ENCODE measurements around the gene DCTD.
A peak's percentile ranks its signal among the peaks of the same experiment; 100 is the strongest.

Gene DCTD

GRCh38 chr4:182917182-182918043, at the start of gene DCTD:
TSS of gene DCTD (minus strand) at chr4:182917386. CDS start at chr4:182915568, 1,818 bp downstream.
- TF ChIP-seq, protein P1, sequence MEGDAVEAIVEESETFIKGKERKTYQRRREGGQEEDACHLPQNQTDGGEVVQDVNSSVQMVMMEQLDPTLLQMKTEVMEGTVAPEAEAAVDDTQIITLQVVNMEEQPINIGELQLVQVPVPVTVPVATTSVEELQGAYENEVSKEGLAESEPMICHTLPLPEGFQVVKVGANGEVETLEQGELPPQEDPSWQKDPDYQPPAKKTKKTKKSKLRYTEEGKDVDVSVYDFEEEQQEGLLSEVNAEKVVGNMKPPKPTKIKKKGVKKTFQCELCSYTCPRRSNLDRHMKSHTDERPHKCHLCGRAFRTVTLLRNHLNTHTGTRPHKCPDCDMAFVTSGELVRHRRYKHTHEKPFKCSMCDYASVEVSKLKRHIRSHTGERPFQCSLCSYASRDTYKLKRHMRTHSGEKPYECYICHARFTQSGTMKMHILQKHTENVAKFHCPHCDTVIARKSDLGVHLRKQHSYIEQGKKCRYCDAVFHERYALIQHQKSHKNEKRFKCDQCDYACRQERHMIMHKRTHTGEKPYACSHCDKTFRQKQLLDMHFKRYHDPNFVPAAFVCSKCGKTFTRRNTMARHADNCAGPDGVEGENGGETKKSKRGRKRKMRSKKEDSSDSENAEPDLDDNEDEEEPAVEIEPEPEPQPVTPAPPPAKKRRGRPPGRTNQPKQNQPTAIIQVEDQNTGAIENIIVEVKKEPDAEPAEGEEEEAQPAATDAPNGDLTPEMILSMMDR (IDR thresholded peaks at IDR 0.05; ENCODE audit: insufficient read depth, low read length, missing control alignments) = peak; percentile 48
- no peak for DNase-seq (ENCODE audit: low read depth, low spot score)
- POLR2A ChIA-PET = interaction anchor here (0.7 to 1.4 kb wide), 4 partner anchors 12 to 181 kb away, joined by 3 to 7 read pairs (median 4); partner anchors contain the start of gene WWC2
- peak within 1 kb of the TSS; percentile 71 for H3K4me3 ChIP-seq (ENCODE audit: low read depth, low read length)
- CTCF ChIA-PET = interaction anchor here (0.6 to 2.1 kb wide), 8 partner anchors 9 to 1349 kb away, joined by 3 to 13 read pairs (median 4); no protein-coding TSS in a partner anchor

GRCh38 chr4:182960746-182961145, 43.6 kb upstream of the DCTD start:
- TF ChIP-seq, protein P1 (IDR thresholded peaks at IDR 0.05; ENCODE audit: insufficient read depth, low read length, missing control alignments) = no peak
- H3K4me3 ChIP-seq (ENCODE audit: low read depth, low read length) = no peak overlapping the region
- no peak for DNase-seq (ENCODE audit: low read depth, low spot score)
- ChIA-PET POLR2A (no interaction called here), CTCF (interaction anchor here (2.1 kb wide), 1 partner anchor 22 kb away, joined by 8 read pairs; no protein-coding TSS in a partner anchor)

GRCh38 chr4:182960228-182960627, 43.0 kb upstream of the DCTD start:
- TF ChIP-seq, protein P1 (IDR thresholded peaks at IDR 0.05; ENCODE audit: insufficient read depth, low read length, missing control alignments) = no peak
- no peak overlapping the region for H3K4me3 ChIP-seq (ENCODE audit: low read depth, low read length)
- DNase-seq (ENCODE audit: low read depth, low spot score) = no peak
- POLR2A ChIA-PET = no interaction called here
- CTCF ChIA-PET = interaction anchor here (1.3 kb wide), 1 partner anchor 296 kb away, joined by 4 read pairs; no protein-coding TSS in a partner anchor

- no peak for DNase-seq (ENCODE audit: low read depth, low spot score)
- ChIA-PET POLR2A (no interaction called here), CTCF (interaction anchor here (0.8 to 4.3 kb wide), 4 partner anchors 8 to 307 kb away, joined by 3 to 20 read pairs (median 11); no protein-coding TSS in a partner anchor)
- TF ChIP-seq, protein P1 (IDR thresholded peaks at IDR 0.05; ENCODE audit: insufficient read depth, low read length, missing control alignments) = no peak
- H3K4me3 ChIP-seq (ENCODE audit: low read depth, low read length) = no peak overlapping the region
Observed at GRCh38 chr4:182955411-182955810, 38.2 kb upstream of the DCTD start.

DNA sequence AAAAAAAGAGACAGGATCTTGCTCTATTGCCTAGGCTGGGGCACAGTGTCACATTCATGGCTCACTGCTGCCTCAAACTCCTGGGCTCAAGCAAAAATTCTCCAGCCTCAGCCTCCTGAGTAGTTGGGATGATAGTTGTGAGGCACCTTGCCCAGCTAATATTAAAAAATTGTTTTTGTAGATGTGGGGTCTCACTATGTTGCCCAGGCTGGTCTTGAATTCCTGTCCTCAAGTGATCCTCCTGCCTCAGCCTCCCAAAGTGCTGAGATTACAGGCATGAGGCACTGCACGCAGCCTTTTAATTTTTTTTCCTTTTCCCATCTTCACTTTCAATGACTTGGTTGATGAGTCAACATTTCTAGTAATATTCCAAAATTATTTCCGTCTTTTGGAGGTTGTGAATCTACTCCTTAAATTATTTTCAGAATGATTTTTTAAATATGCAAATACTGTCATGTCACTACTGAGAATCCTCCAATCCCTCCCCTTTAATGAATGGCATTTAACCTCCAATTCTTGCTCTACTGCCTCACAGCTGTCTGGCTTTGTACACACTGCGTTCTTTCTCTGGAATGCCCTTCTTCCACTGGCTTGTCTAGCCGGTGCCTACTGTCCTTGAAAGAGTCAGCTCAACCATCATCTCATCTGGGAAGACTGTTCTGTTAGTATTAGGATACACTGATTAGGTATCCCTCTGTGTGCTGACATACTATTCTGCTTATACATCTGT, 27.5 kb upstream of the DCTD start:
- POLR2A ChIA-PET = no interaction called here
- TF ChIP-seq, protein P1 (IDR thresholded peaks at IDR 0.05; ENCODE audit: insufficient read depth, low read length, missing control alignments) = no peak

More for the DNA sequence above, 27.5 kb upstream of the DCTD start:
- DNase-seq (ENCODE audit: low read depth, low spot score) = no peak
- CTCF ChIA-PET = interaction anchor here (1.5 kb wide), 1 partner anchor 317 kb away, joined by 3 read pairs; no protein-coding TSS in a partner anchor
- H3K4me3 ChIP-seq (ENCODE audit: low read depth, low read length) = no peak overlapping the region
